IMR-90 (cell line): ENCODE measurements around the gene NTNG2. TPM values are rescaled to one million over a fixed set of nuclear protein-coding genes. Genes with fewer than 3 reads are reported as not detected.

Experiments used
- ATAC-seq: fragments of 200-7000 bp; cut with Tn5 transposase; 2 replicates; pipeline ENCODE4 v1.9.1; 2020; ENCODE audit warnings: low read depth, mild to moderate bottlenecking, moderate library complexity
- BruUV-seq: library from RNA; stranded (reverse); fragments of 400-500 nt; replicated peaks from 2 replicates; lab custom pipeline; 2021; lab: Mats Ljungman, UMichigan
- CTCF ChIA-PET: fragments of 300-600 bp; formaldehyde crosslinking; extraction: SDS; loops from one replicate; lab custom pipeline; 2021; ENCODE audit warnings: antibody characterized with exemption; lab: Yijun Ruan, JAX
- POLR2A ChIA-PET: fragments of 300-600 bp; sonication (Branson Sonifier 250); formaldehyde crosslinking; loops from one replicate; lab custom pipeline; 2022; ENCODE audit warnings: antibody characterized with exemption; ENCODE audit not compliant: unreplicated experiment; lab: Charles Lee
- DNase-seq: peaks from one replicate; pipeline ENCODE4 v3.0.0; 2013
- H2AFZ ChIP-seq: replicated peaks from 2 replicates; pipeline ENCODE3; 2013; ENCODE audit warnings: low read length, mild to moderate bottlenecking; ENCODE audit not compliant: poor library complexity
- H2AK5ac ChIP-seq: 2 replicates; pipeline ENCODE4 v1.6.1; 2013; ENCODE audit warnings: low read depth, low read length, inconsistent platforms
- H2AK9ac ChIP-seq: replicated peaks from 2 replicates; pipeline ENCODE3; 2013; ENCODE audit warnings: mild to moderate bottlenecking, low read depth, low read length, moderate library complexity; ENCODE audit not compliant: poor library complexity
- H2BK120ac ChIP-seq: 2 replicates; pipeline ENCODE4 v1.6.1; 2013; ENCODE audit warnings: low read depth, low read length, inconsistent platforms
- H2BK15ac ChIP-seq: 3 replicates; pipeline ENCODE4 v1.6.1; 2013; ENCODE audit warnings: low read depth, low read length, inconsistent platforms
- H2BK20ac ChIP-seq: 2 replicates; pipeline ENCODE4 v1.6.1; 2013; ENCODE audit warnings: low read depth, mild to moderate bottlenecking, inconsistent platforms, low read length, moderate library complexity
- H2BK5ac ChIP-seq: 2 replicates; pipeline ENCODE4 v1.6.1; 2013; ENCODE audit warnings: mild to moderate bottlenecking, low read depth, low read length, inconsistent platforms; ENCODE audit not compliant: poor library complexity, severe bottlenecking
- H3K14ac ChIP-seq: replicated peaks from 2 replicates; pipeline ENCODE4 v1.6.1; 2013; ENCODE audit warnings: low read depth, low read length, inconsistent platforms
- H3K18ac ChIP-seq: 2 replicates; pipeline ENCODE4 v1.6.1; 2013; ENCODE audit warnings: low read depth, low read length, control low read depth
- H3K23ac ChIP-seq: 2 replicates; pipeline ENCODE4 v1.6.1; 2013; ENCODE audit warnings: low read depth, low read length, inconsistent platforms
- H3K27ac ChIP-seq: 2 replicates; pipeline ENCODE4 v1.5.1; 2013; ENCODE audit warnings: mild to moderate bottlenecking, control low read depth, low read length; ENCODE audit not compliant: insufficient read depth
- H3K27me3 ChIP-seq: 2 replicates; pipeline ENCODE4 v1.6.1; 2013; ENCODE audit warnings: low read length; ENCODE audit not compliant: control insufficient read depth, insufficient read depth
- H3K36me3 ChIP-seq: 2 replicates; pipeline ENCODE4 v1.6.1; 2013; ENCODE audit warnings: low read length, mixed read lengths; ENCODE audit not compliant: control insufficient read depth, insufficient read depth
- H3K4ac ChIP-seq: 2 replicates; pipeline ENCODE4 v1.6.1; 2013; ENCODE audit warnings: low read depth, low read length, inconsistent platforms
- H3K4me1 ChIP-seq: 2 replicates; pipeline ENCODE4 v1.6.1; 2013; ENCODE audit warnings: low read length, mixed read lengths; ENCODE audit not compliant: control insufficient read depth, insufficient read depth
- H3K4me2 ChIP-seq: 2 replicates; pipeline ENCODE4 v1.6.1; 2013; ENCODE audit warnings: low read depth, mild to moderate bottlenecking, control low read depth, low read length, moderate library complexity
- H3K4me3 ChIP-seq: 2 replicates; pipeline ENCODE4 v1.5.1; 2013; ENCODE audit warnings: low read depth, mild to moderate bottlenecking, control low read depth, low read length, moderate library complexity; ENCODE audit not compliant: insufficient read depth
- H3K56ac ChIP-seq: 2 replicates; pipeline ENCODE4 v1.6.1; 2013; ENCODE audit warnings: low read length, inconsistent platforms; ENCODE audit not compliant: insufficient read depth; ENCODE audit errors: extremely low read depth
- H3K79me1 ChIP-seq, 2 experiments: 2 replicates each; pipeline ENCODE4 v1.6.1; 2013; ENCODE audit warnings: low read length in 2 of 2, inconsistent platforms in 1 of 2, low read depth in 1 of 2
- H3K9ac ChIP-seq: 2 replicates; pipeline ENCODE4 v1.6.1; 2013; ENCODE audit warnings: low read depth, low read length, control low read depth
- H3K9me1 ChIP-seq: 2 replicates; pipeline ENCODE4 v1.6.1; 2013; ENCODE audit warnings: low read length, inconsistent platforms; ENCODE audit not compliant: insufficient read depth
- H3K9me3 ChIP-seq: 2 replicates; pipeline ENCODE4 v1.6.1; 2013; ENCODE audit warnings: low read length; ENCODE audit not compliant: control insufficient read depth, insufficient read depth
- H4K20me1 ChIP-seq: 2 replicates; pipeline ENCODE4 v1.6.1; 2013; ENCODE audit warnings: low read length, inconsistent platforms; ENCODE audit not compliant: insufficient read depth
- H4K5ac ChIP-seq: 2 replicates; pipeline ENCODE4 v1.6.1; 2013; ENCODE audit warnings: mild to moderate bottlenecking, low read depth, low read length, control low read depth
- H4K8ac ChIP-seq, 2 experiments: 2 replicates each; pipeline ENCODE4 v1.6.1; 2013; ENCODE audit warnings: low read depth in 2 of 2, low read length in 2 of 2, control low read depth in 1 of 2, inconsistent platforms in 1 of 2
- H4K91ac ChIP-seq: 2 replicates; pipeline ENCODE4 v1.6.1; 2013; ENCODE audit warnings: low read depth, low read length, inconsistent platforms; ENCODE audit not compliant: insufficient read depth
- BHLHE40 ChIP-seq: fragments of 150-350 bp; IDR thresholded peaks from 2 replicates; pipeline ENCODE4 v1.6.1; 2016; ENCODE audit warnings: mild to moderate bottlenecking, low read depth, low read length
- CHD1 ChIP-seq: IDR thresholded peaks from 2 replicates; pipeline ENCODE4 v1.6.1; 2012; ENCODE audit warnings: low read depth, low read length, improper control_type of control experiment
- CTCF ChIP-seq: conservative IDR thresholded peaks from 2 replicates; pipeline ENCODE4 v1.5.1; 2012; ENCODE audit warnings: mild to moderate bottlenecking, low read depth, low read length, improper control_type of control experiment
- MXI1 ChIP-seq: IDR thresholded peaks from 2 replicates; pipeline ENCODE4 v1.6.1; 2012; ENCODE audit warnings: low read depth, mild to moderate bottlenecking, low read length, moderate library complexity, borderline replicate concordance
- RAD21 ChIP-seq: IDR thresholded peaks from 2 replicates; pipeline ENCODE4 v1.6.1; 2012; ENCODE audit warnings: low read length, improper control_type of control experiment
- RCOR1 ChIP-seq: IDR thresholded peaks from 2 replicates; pipeline ENCODE4 v1.6.1; 2012; ENCODE audit warnings: mild to moderate bottlenecking, low read length, improper control_type of control experiment; ENCODE audit not compliant: insufficient replicate concordance
- RFX5 ChIP-seq: IDR thresholded peaks from 2 replicates; pipeline ENCODE4 v1.8.0; 2012; ENCODE audit warnings: low read depth, mild to moderate bottlenecking, low read length, moderate library complexity
- SMC3 ChIP-seq: fragments of 150-350 bp; IDR thresholded peaks from 2 replicates; pipeline ENCODE4 v1.6.1; 2016; ENCODE audit warnings: low read depth, mild to moderate bottlenecking, antibody characterized with exemption, low read length, moderate library complexity
- USF2 ChIP-seq: fragments of 150-350 bp; IDR thresholded peaks from 2 replicates; pipeline ENCODE4 v1.6.1; 2017; ENCODE audit warnings: mild to moderate bottlenecking, antibody characterized with exemption, low read length, low read depth
- WGBS, 2 experiments: methylation state at CpG; one replicate each; pipeline versions ENCODE4 v1.1.5 to v1.1.7; 2013; ENCODE audit warnings: missing lambda C conversion rate in 2 of 2; ENCODE audit not compliant: insufficient read length in 1 of 2; ENCODE audit errors: extremely low coverage in 2 of 2; 5-methylcytosine and 5-hydroxymethylcytosine counted together
- dilution Hi-C: fragments of 300-500 bp; cut with HindIII; formaldehyde crosslinking; loops from one replicate; pipeline ENCODE4 v1.14.3; 2018; ENCODE audit warnings: low sequenced_read_pairs; ENCODE audit not compliant: unreplicated experiment
- in situ Hi-C: fragments of 300-500 bp; cut with MboI; formaldehyde crosslinking; loops from 3 replicates; pipeline ENCODE4 v1.14.3; 2019; ENCODE audit warnings: low sequenced_read_pairs, inconsistent platforms, mixed read lengths
- intact Hi-C: fragments of 100-400 bp; cut with micrococcal nuclease; formaldehyde crosslinking; loops from 2 replicates; pipeline ENCODE4 v1.10.0; 2022
- polyA plus RNA-seq, 3 experiments: library from polyadenylated mRNA; depleted of rRNA; stranded (reverse); fragments of >200 nt; gene quantifications; 2 replicates each; pipeline ENCODE4 v1.2.3, GENCODE V29; 2012; ENCODE audit warnings: low replicate concordance in 1 of 3
- total RNA-seq: library from RNA; depleted of rRNA; stranded (reverse); fragments of >200 nt; gene quantifications from 2 replicates; pipeline ENCODE4 v1.2.3, GENCODE V29; 2012

The NTNG2 gene
- total and polyA plus RNA-seq, 2 of the 4 experiments (the other 2 are of a cell fraction): 0.54 to 0.84 TPM

GRCh38 chr9:132129535-132129934 lies 32.3 kb upstream of the NTNG2 start:
- H4K20me1 ChIP-seq: no peaks in the 10 kb centered on the region; the same call in 1 of the 2 replicates
- no peak overlapping the region for H3K9ac ChIP-seq
- intact Hi-C loops (loop anchor here (2.0 kb wide), 1 partner anchor 19 kb away; no protein-coding TSS in a partner anchor), dilution Hi-C loops (no loop called here), in situ Hi-C loops (no loop called here)
- H3K14ac ChIP-seq: no peak overlapping the region
- H2AK5ac ChIP-seq: no peak overlapping the region
- no peaks in the 10 kb centered on the region for H3K79me1 ChIP-seq
- peaks cover 79% of the 10 kb centered on the region for H3K27me3 ChIP-seq
- H2BK15ac ChIP-seq: no peak overlapping the region
- no peak overlapping the region for H2AK9ac ChIP-seq
- H3K36me3 ChIP-seq: no peaks in the 10 kb centered on the region
- H3K4me2 ChIP-seq: no peak overlapping the region
- H3K4me1 ChIP-seq: no peaks in the 10 kb centered on the region
- H3K27ac ChIP-seq: no peak overlapping the region
- peaks cover 2% of the 10 kb centered on the region; the same call in 1 of the 2 replicates for H3K9me3 ChIP-seq
- no peak overlapping the region for H2BK120ac ChIP-seq
- no peak overlapping the region for H4K8ac ChIP-seq
- POLR2A ChIA-PET: no interaction called here
- H3K4me3 ChIP-seq: no peak overlapping the region
- no peak overlapping the region for H2AFZ ChIP-seq
- no peak overlapping the region for H2BK20ac ChIP-seq
- H3K18ac ChIP-seq: no peak overlapping the region
- BruUV-seq: no TSS peak
- H3K56ac ChIP-seq: no peak overlapping the region
- H2BK5ac ChIP-seq: no peak overlapping the region
- no peak for TF ChIP-seq USF2
- no peak for TF ChIP-seq BHLHE40
- no peak for TF ChIP-seq MXI1
- no peak for TF ChIP-seq RAD21
- TF ChIP-seq RFX5: no peak
- TF ChIP-seq CTCF: no peak
- no peak for TF ChIP-seq SMC3
- TF ChIP-seq CHD1: no peak
- TF ChIP-seq RCOR1: no peak
- 77% methylated on average over 9 of the region's 12 CpGs; no CpG with 5 or more reads in 1 of the 2 experiments for WGBS, 2 experiments
- no peak overlapping the region for H3K4ac ChIP-seq
- H4K5ac ChIP-seq: no peak overlapping the region
- no peak overlapping the region for H4K91ac ChIP-seq
- ATAC-seq (no peak), DNase-seq (no peak)
- H3K9me1 ChIP-seq: no peaks in the 10 kb centered on the region
- H3K23ac ChIP-seq: no peak overlapping the region
- CTCF ChIA-PET: no interaction called here
